ENCODE measurements around the gene TYSND1.

DNA sequence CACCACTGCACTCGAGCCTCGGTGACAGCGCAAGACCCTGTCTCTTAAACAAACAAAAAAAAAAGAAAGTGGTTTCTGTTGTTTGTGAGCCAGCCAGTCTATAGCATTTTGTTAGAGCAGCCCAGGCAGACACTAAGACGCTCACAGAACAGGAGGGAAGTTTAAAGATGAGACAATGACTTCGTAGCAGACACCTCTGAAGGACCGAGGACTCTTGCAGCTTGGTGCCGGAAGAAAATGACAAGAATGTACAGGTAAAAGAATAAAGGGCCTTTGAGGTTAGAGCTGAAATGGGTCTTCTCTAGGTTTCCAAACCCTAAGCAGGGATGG is 54.1 kb downstream of the TYSND1 start:
- no peak for TF ChIP-seq POLR2A (IDR thresholded peaks at IDR 0.05; ENCODE audit: low read depth, low read length)
- no peak for TF ChIP-seq POLR2AphosphoS5 (IDR thresholded peaks at IDR 0.05; ENCODE audit: low read depth, low read length)
- no peak for TF ChIP-seq TAF1 (IDR thresholded peaks at IDR 0.05; ENCODE audit: low read depth, low read length)
- TF ChIP-seq POU2F2 (IDR thresholded peaks at IDR 0.05; ENCODE audit: low read depth, low read length) = no peak
- no peak for TF ChIP-seq SPI1 (IDR thresholded peaks at IDR 0.05; ENCODE audit: low read depth, low read length)
